Activated CD8-positive, alpha-beta T cell treated with anti-CD3 and anti-CD28 coated beads for 36 hours (primary cell): ENCODE data around the gene CNTN2. TPM values are rescaled to one million over a fixed set of nuclear protein-coding genes. Genes with fewer than 3 reads are reported as not detected.

Source experiments
- ATAC-seq: fragments of 200-7000 bp; cut with Tn5 transposase; one replicate; pipeline ENCODE4 v1.10.0; 2021; ENCODE audit warnings: mild to moderate bottlenecking, moderate library complexity
- CTCF ChIA-PET: fragments of 350-600 bp; sonication (Branson Sonifier 250); formaldehyde crosslinking; loops from one replicate; lab custom pipeline; 2021; ENCODE audit warnings: antibody characterized with exemption; lab: Charles Lee
- POLR2A ChIA-PET: fragments of 350-600 bp; sonication (Branson Sonifier 250); formaldehyde crosslinking; loops from one replicate; lab custom pipeline; 2021; ENCODE audit warnings: antibody characterized with exemption; lab: Charles Lee
- DNase-seq: peaks from one replicate; pipeline ENCODE4 v3.0.0-alpha.2; 2020
- H3K27ac Mint-ChIP-seq: one replicate; pipeline ENCODE4 v1.8.0; 2021; ENCODE audit warnings: mild to moderate bottlenecking, mixed read lengths
- H3K27me3 Mint-ChIP-seq: one replicate; pipeline ENCODE4 v1.8.0; 2021; ENCODE audit warnings: mixed read lengths
- H3K36me3 Mint-ChIP-seq: one replicate; pipeline ENCODE4 v1.8.0; 2021; ENCODE audit warnings: low read depth, mixed read lengths
- H3K4me1 Mint-ChIP-seq: one replicate; pipeline ENCODE4 v1.8.0; 2021; ENCODE audit warnings: low read depth, mixed read lengths
- H3K4me3 Mint-ChIP-seq: one replicate; pipeline ENCODE4 v1.8.0; 2021; ENCODE audit warnings: mild to moderate bottlenecking, moderate library complexity, mixed read lengths
- H3K9me3 Mint-ChIP-seq: one replicate; pipeline ENCODE4 v1.8.0; 2021; ENCODE audit warnings: mixed read lengths
- intact Hi-C: fragments of 100-400 bp; cut with micrococcal nuclease; formaldehyde crosslinking; loops from one replicate; pipeline ENCODE4 v1.10.0; 2022
- total RNA-seq, 2 experiments: library from RNA; stranded (reverse); gene quantifications; one replicate each; pipeline ENCODE4 v1.2.3, GENCODE V29; 2021
- TF ChIP-seq, protein P1 (sequence below): fragments of 200-600 bp; IDR thresholded peaks from one replicate; pipeline ENCODE4 v1.8.0; 2022; ENCODE audit warnings: antibody characterized with exemption, mild to moderate bottlenecking

CNTN2 gene
- total RNA-seq, 2 experiments from 2014 or later, result not detected

DNA sequence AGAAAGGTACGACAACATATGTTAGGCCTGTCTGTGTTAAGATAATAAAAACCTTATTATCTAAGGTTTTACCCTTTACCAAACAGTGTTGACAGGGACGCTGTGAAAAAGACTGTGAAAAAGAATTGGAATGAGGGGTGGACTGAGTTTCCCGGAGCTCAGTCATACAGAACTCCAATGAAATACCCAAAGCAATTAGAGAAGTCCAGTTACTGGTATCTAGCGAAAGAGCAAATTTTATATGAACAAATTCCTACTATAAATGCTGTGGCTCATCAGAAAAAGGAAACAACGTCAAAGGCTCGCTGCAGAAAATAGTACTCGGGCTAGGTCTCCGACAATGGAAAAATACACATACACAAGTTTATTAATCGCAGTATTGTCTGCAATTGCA lies 79.5 kb downstream of the CNTN2 start:
- Mint-ChIP-seq H3K27me3 (no peaks in the 10 kb centered on the region), H3K4me1 (peaks cover 27% of the 10 kb centered on the region), H3K9me3 (no peaks in the 10 kb centered on the region), H3K36me3 (peaks cover 4% of the 10 kb centered on the region), H3K4me3 (peak overlapping the region; percentile 95), H3K27ac (peak overlapping the region; percentile 97)
- TF ChIP-seq, protein P1, sequence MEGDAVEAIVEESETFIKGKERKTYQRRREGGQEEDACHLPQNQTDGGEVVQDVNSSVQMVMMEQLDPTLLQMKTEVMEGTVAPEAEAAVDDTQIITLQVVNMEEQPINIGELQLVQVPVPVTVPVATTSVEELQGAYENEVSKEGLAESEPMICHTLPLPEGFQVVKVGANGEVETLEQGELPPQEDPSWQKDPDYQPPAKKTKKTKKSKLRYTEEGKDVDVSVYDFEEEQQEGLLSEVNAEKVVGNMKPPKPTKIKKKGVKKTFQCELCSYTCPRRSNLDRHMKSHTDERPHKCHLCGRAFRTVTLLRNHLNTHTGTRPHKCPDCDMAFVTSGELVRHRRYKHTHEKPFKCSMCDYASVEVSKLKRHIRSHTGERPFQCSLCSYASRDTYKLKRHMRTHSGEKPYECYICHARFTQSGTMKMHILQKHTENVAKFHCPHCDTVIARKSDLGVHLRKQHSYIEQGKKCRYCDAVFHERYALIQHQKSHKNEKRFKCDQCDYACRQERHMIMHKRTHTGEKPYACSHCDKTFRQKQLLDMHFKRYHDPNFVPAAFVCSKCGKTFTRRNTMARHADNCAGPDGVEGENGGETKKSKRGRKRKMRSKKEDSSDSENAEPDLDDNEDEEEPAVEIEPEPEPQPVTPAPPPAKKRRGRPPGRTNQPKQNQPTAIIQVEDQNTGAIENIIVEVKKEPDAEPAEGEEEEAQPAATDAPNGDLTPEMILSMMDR, result no peak
- ChIA-PET POLR2A (interaction anchor here (0.8 to 2.4 kb wide), 5 partner anchors 12 to 124 kb away, joined by 3 to 6 read pairs (median 3); no protein-coding TSS in a partner anchor), CTCF (interaction anchor here (0.6 to 6.4 kb wide), 11 partner anchors 14 to 316 kb away, joined by 3 to 46 read pairs (median 3); no protein-coding TSS in a partner anchor)
- intact Hi-C loops, result loop anchor here (10.0 kb wide), 1 partner anchor 132 kb away; no protein-coding TSS in a partner anchor
- DNase-seq (no peak), ATAC-seq (no peak)

DNA sequence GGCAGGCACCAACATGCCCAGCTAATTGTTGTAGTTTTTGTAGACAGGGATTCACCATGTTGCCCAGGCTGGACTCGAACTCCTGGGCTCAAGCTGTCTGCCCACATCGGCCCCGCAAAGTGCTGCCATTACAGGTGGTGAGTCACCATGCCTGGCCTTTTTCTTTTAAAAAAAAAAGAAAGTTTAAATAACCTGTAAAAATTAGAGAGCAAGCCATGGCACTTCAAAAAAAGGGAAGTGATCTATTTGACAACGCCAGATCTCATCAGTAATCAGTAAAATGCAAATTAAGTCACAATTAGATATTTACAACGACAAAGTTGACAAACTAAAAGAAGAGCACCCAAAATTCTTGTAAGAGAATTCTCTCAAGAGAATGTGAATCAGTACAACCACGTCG lies 81.7 kb downstream of the CNTN2 start:
- Mint-ChIP-seq H3K27me3 (no peaks in the 10 kb centered on the region), H3K27ac (no peak overlapping the region), H3K36me3 (no peaks in the 10 kb centered on the region), H3K4me1 (peaks cover 16% of the 10 kb centered on the region), H3K9me3 (no peaks in the 10 kb centered on the region), H3K4me3 (no peak overlapping the region)
- TF ChIP-seq, protein P1, result no peak
- no peak for DNase-seq
- ATAC-seq, result no peak
- POLR2A ChIA-PET, result interaction anchor here (0.6 kb wide), 1 partner anchor 103 kb away, joined by 3 read pairs; no protein-coding TSS in a partner anchor
- intact Hi-C loops, result loop anchor here (10.0 kb wide), 1 partner anchor 130 kb away; no protein-coding TSS in a partner anchor
- CTCF ChIA-PET, result interaction anchor here (1.0 to 6.4 kb wide), 2 partner anchors 16 to 105 kb away, joined by 3 to 46 read pairs; no protein-coding TSS in a partner anchor

DNA sequence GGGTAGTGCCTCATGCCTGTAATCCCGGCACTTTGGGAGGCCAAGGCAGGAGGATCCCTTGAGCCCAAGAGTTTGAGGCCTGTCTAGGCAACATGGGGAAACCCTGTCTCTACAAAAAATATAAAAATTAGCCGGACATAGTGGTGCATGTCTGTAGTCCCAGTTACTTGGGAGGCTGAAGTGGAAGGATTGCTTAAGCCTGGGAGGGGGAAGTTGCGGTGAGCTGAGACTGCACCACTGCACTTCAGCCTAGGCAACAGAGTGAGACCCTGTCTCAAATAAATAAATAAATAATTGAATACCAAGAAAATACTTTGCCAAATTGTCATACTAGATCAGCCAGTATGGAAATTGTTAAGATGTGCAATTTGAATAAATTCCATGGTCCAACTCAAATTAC lies 84.6 kb downstream of the CNTN2 start:
- Mint-ChIP-seq H3K4me3 (no peak overlapping the region), H3K4me1 (peaks cover 3% of the 10 kb centered on the region), H3K27ac (no peak overlapping the region), H3K9me3 (no peaks in the 10 kb centered on the region), H3K27me3 (no peaks in the 10 kb centered on the region), H3K36me3 (no peaks in the 10 kb centered on the region)
- ChIA-PET CTCF (interaction anchor here (4.8 kb wide), 1 partner anchor 14 kb away, joined by 26 read pairs; no protein-coding TSS in a partner anchor), POLR2A (no interaction called here)
- DNase-seq (no peak), ATAC-seq (no peak)
- TF ChIP-seq, protein P1, result no peak
- intact Hi-C loops, result loop anchor here (10.0 kb wide), 1 partner anchor 127 kb away; no protein-coding TSS in a partner anchor

Other genes starting within 250 kb of the CNTN2 start
- not detected for gene NFASC, start 172.3 kb upstream of the CNTN2 start, total RNA-seq
- gene TMEM81, start 41.2 kb downstream of the CNTN2 start, total RNA-seq, result 1 to 10 TPM; 2.5 to 2.6 TPM
- gene RBBP5, start 78.8 kb downstream of the CNTN2 start, total RNA-seq, result 10 to 100 TPM; 18.8 to 21.6 TPM
- 10 to 100 TPM; 10.0 to 10.7 TPM for gene DSTYK, start 168.5 kb downstream of the CNTN2 start, total RNA-seq
- 1 to 10 TPM; 6.6 to 7.1 TPM for gene TMCC2, start 184.7 kb downstream of the CNTN2 start, total RNA-seq